HG03045 (cell line): Measurements from ENCODE around the gene LYPD6.

ENCODE experiments used
- ATAC-seq: cut with Tn5 transposase; IDR thresholded peaks from one replicate; pipeline ENCODE4 v1.9.1; 2021; ENCODE audit warnings: mild to moderate bottlenecking, moderate library complexity; ENCODE audit not compliant: unreplicated experiment

The LYPD6 gene

DNA sequence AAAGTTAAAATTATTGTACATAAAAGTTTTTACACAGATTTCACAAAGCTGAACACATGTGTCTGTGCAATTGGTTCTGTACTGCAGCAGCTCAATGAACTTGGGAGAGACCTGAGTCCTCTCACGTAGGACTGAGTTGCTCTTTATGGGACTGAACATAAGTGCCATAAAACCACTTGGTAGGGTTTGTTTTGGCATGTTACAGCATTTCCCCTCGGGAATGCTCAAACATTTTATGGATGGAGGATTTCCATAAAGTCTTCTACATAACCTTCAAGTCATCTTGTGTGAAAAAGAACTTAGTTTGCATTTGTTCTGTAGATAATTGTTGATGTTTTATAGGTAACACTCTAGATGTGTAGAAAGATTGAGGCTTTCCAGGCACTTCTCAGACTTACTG, 15.9 kb downstream of the LYPD6 start:
- no peak for ATAC-seq

DNA sequence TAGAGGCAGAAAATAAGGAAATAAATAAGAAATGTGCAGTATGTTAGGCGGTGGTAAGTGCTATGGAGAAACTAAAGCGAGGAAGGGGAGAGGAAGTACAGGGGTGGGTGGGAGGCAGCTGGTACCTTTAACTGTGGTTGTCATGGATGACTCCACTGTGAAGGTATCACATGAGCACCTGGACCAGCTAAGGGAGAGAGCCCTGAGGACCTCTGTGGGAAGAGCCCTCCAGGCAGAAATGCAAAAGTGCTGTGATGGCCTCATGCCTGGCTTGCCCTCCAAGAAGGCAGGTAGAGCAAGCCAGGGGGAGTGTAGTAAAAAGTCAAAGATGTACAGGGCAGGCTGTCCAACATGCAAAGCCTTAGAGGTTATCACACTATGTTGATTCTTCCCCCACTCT, 17.9 kb downstream of the LYPD6 start:
- ATAC-seq = no peak

- no peak for ATAC-seq
Measured at GRCh38 chr2:149353421-149353820, 23.0 kb downstream of the LYPD6 start.

DNA sequence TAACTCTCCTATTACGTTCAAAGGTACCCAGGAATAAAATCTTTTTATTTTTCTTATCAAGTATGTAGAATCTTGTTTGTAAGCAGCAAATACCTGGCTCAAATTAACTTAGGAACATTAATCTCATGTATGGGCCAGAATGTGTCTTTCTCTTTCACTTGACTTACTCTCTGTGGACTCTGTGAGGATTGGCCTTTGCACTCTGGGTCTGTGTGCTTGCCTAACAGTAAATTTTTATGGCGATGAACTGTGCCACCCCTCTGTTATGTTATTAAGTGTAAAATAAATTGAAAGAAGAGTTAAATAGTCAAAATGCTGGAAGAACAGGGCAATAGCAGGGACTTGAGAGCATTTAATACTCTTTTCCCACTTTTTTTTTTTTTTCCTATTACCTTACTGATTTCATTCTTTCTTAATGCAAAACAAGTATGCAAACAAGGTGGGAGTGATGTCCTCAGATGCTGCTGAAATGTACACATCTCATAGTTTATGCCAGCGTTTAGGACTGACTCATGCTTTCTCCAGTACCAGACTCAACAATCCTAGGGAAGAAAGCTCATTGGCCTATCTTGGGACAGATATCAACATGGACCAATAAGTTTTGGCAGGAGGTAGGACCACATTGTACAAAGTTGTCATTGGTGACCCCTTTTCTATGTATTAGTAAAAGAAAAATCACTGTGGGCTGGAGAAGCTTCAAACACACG, 25.5 kb downstream of the LYPD6 start:
- no peak for ATAC-seq

DNA sequence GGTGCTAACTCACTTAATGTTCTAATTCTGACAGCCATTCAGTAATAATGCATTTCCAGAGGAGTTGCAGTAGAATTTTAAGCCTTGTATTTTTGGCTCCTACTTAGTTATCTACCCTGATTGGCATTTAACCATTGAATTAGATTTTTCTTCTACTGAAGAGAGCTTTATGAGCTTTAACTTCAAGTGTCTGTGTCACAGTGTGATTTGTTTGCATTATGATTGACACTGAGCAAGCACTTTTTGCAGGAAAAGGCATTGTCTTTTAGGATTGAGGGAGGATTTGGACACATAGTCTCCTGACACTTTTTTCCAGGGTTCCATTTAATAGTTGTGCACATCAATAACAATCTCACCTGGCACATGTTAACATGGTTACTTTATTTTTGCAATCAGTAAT, 26.7 kb downstream of the LYPD6 start:
- no peak for ATAC-seq

DNA sequence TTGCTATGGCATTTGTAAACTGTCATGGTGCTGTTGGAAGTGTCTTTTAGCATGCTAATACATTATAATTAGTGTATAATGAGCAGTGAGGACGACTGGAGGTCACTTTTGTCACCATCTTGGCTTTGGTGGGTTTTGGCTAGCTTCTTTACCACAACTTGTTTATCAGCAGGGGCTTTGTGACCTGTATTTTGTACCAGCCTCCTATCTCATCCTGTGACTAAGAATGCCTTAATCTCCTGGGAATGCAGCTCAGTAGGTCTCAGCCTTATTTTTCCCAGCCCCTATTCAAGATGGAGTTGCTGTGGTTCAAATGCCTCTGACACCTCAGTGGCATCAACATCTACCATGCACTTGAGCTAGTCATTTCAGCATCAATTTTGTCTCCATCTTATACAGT, 29.7 kb downstream of the LYPD6 start:
- no peak for ATAC-seq

GRCh38 chr2:149363958-149364357, 33.6 kb downstream of the LYPD6 start:
- no peak for ATAC-seq

DNA sequence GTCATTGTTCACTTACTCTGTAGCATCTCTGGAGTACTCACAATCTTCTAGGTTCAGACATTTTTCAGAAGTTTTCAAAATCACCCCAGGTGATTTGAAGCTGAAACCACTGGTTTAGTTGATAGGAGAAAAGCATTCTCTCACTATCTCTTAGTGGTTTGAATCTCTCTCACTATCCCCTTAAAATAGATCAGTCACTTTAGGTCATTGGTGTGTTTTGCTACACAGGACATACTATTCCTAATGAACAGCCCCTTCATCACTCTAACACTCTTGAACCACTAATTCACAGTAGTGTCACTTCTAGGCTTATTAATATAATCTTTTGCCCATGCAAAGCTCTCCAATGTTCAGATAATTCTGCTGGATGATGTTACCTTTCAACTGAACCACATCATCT, 34.5 kb downstream of the LYPD6 start:
- no peak for ATAC-seq

DNA sequence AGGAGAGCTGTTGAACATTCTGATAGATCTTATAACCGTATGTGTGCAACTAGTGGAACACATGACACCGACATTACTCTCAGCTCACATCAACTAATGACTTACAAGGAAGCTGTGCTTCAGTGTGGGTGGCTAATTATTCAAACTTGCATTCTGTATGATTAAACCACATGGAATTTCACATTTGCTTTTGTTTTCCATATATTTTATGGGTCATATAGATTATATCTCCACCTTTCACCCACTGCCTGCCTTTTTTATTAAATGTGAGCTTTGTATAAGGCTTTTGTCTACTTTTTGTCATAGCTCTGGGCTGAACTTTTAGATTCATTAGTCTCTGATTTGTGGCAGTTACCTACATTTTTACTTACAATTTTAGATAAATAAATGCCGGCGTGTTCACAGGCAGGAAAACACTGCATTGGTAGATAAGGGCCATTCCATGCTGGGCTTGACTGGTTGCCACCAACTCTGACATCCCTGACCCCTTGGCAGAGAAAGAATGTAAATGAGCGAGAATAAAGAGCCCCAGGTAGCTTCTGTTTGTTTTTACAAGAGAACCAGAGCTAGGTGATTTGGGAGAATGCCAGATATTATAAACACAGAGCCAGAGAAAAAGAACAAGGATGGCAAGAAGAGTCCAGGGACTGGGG, 35.7 kb downstream of the LYPD6 start:
- no peak for ATAC-seq

- no peak for ATAC-seq
Measured at GRCh38 chr2:149370061-149370775, 39.8 kb downstream of the LYPD6 start.

DNA sequence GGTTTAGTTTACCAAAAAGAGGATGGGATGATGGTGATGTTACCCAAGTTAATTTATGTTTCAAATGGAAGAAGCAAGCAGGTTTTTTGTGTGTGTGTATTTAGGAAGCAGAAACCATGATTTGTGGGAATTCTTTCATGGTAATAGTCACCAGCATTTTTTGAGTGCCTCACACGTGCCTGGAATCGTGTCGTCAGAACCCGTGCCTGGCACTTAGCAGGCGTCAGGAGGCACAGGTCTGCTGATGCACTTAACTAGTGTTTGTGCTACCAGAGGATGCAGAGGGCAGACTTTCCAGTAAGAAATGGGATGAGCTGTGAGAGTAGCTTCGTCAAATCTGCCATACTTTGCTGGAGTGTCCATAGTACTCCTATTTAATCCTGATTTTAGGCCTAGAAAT, 41.1 kb downstream of the LYPD6 start:
- ATAC-seq = no peak

DNA sequence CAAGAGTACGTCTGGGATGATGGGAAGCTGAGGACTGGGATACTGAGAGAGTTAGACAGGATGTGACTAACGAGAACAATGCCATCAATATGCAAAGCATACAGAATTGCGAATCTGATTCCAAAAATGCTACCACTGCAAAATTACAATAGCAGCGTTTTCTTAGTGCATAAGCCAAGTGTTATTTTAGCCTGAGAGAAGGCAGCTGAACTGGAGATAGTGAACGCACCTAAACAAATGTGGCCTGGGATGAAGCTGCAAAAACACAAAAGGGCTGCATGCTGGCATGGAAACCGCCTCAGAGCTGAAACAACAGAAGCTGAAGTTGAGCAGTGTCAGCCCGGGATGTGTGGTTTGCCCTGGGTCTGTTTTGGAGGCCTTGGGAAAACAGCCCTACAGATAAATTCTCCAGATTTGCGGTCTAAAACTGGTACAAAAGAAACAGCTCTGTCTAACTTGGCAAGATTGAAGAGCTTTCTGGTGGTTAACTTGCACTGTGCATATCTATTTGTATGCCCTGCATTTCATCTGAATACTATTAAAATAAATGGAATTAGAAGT, 45.5 kb downstream of the LYPD6 start:
- ATAC-seq = no peak

GRCh38 chr2:149380205-149380604, 49.8 kb downstream of the LYPD6 start:
- ATAC-seq = no peak

- ATAC-seq = no peak
Measured at GRCh38 chr2:149383340-149383739, 53.0 kb downstream of the LYPD6 start.

DNA sequence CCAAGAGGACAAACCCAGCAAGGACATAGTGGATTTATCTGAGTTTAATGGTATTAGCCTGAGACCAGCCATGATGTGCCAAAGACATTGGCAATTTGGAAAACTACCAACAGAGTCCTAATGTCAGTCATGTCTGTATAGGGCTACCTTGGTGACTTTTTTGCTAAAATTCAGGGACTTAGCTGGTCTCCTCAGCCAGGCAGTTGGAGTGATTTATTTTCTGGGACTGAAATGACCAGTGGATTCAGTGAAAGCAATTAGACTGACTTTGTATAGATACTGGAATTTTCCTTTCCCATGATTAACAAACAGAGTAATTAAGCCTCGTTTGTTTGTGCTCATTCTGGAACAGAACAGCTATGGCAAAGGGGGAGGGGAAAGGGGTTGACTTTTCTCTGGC, 55.0 kb downstream of the LYPD6 start:
- ATAC-seq = no peak

- ATAC-seq = no peak
Measured at GRCh38 chr2:149387411-149387810, 57.0 kb downstream of the LYPD6 start.

- no peak for ATAC-seq
Measured at GRCh38 chr2:149388120-149388816, 57.9 kb downstream of the LYPD6 start.

GRCh38 chr2:149389506-149390167, 59.2 kb downstream of the LYPD6 start:
- no peak for ATAC-seq

GRCh38 chr2:149393614-149394013, 63.2 kb downstream of the LYPD6 start:
- no peak for ATAC-seq

DNA sequence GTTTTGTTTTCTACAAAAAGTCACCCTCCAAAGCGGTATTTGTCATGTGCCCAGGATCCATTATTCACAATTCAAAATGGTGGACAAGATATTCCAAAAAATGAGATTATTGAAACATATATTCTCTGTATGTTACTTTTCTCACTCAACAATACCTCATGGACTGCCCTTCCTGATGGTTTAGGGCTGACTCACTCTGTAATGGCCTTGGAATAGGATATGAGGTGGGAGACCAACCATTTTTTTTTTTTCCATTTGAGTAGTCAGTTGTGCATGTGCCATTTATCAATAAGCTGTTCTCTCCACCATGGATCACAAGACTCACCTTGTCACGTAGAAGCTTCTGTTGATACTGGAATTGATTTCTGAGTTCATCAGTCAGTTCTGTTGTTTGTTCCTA, 64.5 kb downstream of the LYPD6 start:
- ATAC-seq = no peak
